SK-N-SH treated with all-trans-retinoic acid at 6 μM for 48 hours (cell line): ENCODE data around the gene ABHD4.

Experiments
- ATAC-seq: fragments of 200-7000 bp; cut with Tn5 transposase; 3 replicates; pipeline ENCODE4 v1.9.1; 2020; ENCODE audit warnings: mild to moderate bottlenecking, moderate library complexity
- BACH2 ChIP-seq: fragments of 250-450 bp; sonication (Bioruptor Pico); IDR thresholded peaks from 2 replicates; pipeline ENCODE4 v1.9.0; 2021; ENCODE audit warnings: mild to moderate bottlenecking, borderline replicate concordance
- ESRRG ChIP-seq: fragments of 250-450 bp; sonication (Bioruptor Pico); IDR thresholded peaks from 2 replicates; pipeline ENCODE4 v1.6.1; 2021; ENCODE audit warnings: mild to moderate bottlenecking
- ISL1 ChIP-seq: fragments of 250-450 bp; sonication (Bioruptor Pico); IDR thresholded peaks from 2 replicates; pipeline ENCODE4 v2.1.2; 2022; ENCODE audit warnings: mild to moderate bottlenecking, moderate library complexity
- OSR1 ChIP-seq: fragments of 250-450 bp; sonication (Bioruptor Pico); IDR thresholded peaks from 2 replicates; pipeline ENCODE4 v1.8.0; 2022; ENCODE audit warnings: moderate library complexity, mild to moderate bottlenecking, inconsistent platforms
- PPARA ChIP-seq: fragments of 250-450 bp; sonication (Bioruptor Pico); IDR thresholded peaks from 2 replicates; pipeline ENCODE4 v1.5.0; 2020; ENCODE audit warnings: mild to moderate bottlenecking, borderline replicate concordance
- RARB ChIP-seq: fragments of 250-450 bp; sonication (Bioruptor Pico); IDR thresholded peaks from 2 replicates; pipeline ENCODE4 v1.8.0; 2021; ENCODE audit warnings: mild to moderate bottlenecking, moderate library complexity
- SNAI2 ChIP-seq: fragments of 250-450 bp; sonication (Bioruptor Pico); IDR thresholded peaks from 2 replicates; pipeline ENCODE4 v1.5.0; 2020; ENCODE audit warnings: mild to moderate bottlenecking, moderate library complexity
- TOX ChIP-seq: fragments of 250-450 bp; sonication (Bioruptor Pico); IDR thresholded peaks from 2 replicates; pipeline ENCODE4 v1.8.0; 2021; ENCODE audit warnings: mild to moderate bottlenecking, moderate library complexity, borderline replicate concordance
- ZC3H10 ChIP-seq: fragments of 250-450 bp; sonication (Bioruptor Pico); IDR thresholded peaks from 2 replicates; pipeline ENCODE4 v1.5.1; 2021; ENCODE audit warnings: mild to moderate bottlenecking, moderate library complexity
- ZFP3 ChIP-seq: fragments of 250-450 bp; sonication (Bioruptor Pico); IDR thresholded peaks from 2 replicates; pipeline ENCODE4 v1.5.0; 2020; ENCODE audit warnings: mild to moderate bottlenecking, moderate library complexity
- ZFP30 ChIP-seq: fragments of 450-650 bp; formaldehyde crosslinking; IDR thresholded peaks from 2 replicates; pipeline ENCODE4 v1.5.0; 2022; ENCODE audit warnings: mild to moderate bottlenecking, moderate library complexity
- ZNF8 ChIP-seq: fragments of 450-650 bp; formaldehyde crosslinking; IDR thresholded peaks from 2 replicates; pipeline ENCODE4 v1.5.0; 2020; ENCODE audit warnings: mild to moderate bottlenecking, moderate library complexity
- TF ChIP-seq, protein P1 (sequence below): fragments of 250-450 bp; sonication (Bioruptor Pico); IDR thresholded peaks from 2 replicates; pipeline ENCODE4 v1.5.1; 2020; ENCODE audit warnings: low read depth, mild to moderate bottlenecking, moderate library complexity
- TF ChIP-seq, protein P2 (sequence below): fragments of 250-450 bp; sonication (Bioruptor Pico); IDR thresholded peaks from 2 replicates; pipeline ENCODE4 v1.8.0; 2020; ENCODE audit warnings: mild to moderate bottlenecking, moderate library complexity, borderline replicate concordance
- TF ChIP-seq, protein P3 (sequence below): fragments of 250-450 bp; sonication (Bioruptor Pico); IDR thresholded peaks from 2 replicates; pipeline ENCODE4 v1.5.1; 2021; ENCODE audit warnings: mild to moderate bottlenecking, moderate library complexity
- TF ChIP-seq, protein P4 (sequence below): fragments of 250-450 bp; sonication (Bioruptor Pico); IDR thresholded peaks from 2 replicates; pipeline ENCODE4 v1.8.0; 2021; ENCODE audit warnings: low read depth, mild to moderate bottlenecking, moderate library complexity, borderline replicate concordance
- TF ChIP-seq, protein P5 (sequence below): fragments of 250-450 bp; sonication (Bioruptor Pico); IDR thresholded peaks from 2 replicates; pipeline ENCODE4 v1.5.0; 2020; ENCODE audit warnings: mild to moderate bottlenecking, moderate library complexity

Gene ABHD4

DNA sequence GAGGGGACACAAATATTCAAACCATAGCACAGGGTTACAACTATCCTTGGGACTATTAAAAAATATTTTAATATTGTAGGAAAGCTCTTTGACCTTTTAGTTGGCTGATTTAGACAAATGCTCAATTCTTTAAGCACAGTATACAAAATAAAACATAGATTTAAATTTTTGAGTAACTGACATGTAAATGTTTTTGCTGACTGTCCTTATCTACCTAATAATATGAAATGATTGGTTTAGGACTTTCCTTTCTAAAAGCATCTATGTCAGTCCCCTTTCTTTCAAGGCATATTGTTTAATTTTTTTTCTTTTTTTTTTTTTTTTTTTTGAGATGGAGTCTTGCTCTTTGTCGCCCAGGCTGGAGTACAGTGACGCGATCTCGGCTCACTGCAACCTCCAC, 62.6 kb downstream of the ABHD4 start:
- TF ChIP-seq PPARA (CRISPR knock-in tag) (no peak), ISL1 (no peak), ZFP3 (CRISPR knock-in tag) (no peak), RARB (CRISPR knock-in tag) (no peak), TOX (CRISPR knock-in tag) (no peak), ZFP30 (no peak), BACH2 (CRISPR knock-in tag) (no peak), SNAI2 (CRISPR knock-in tag) (no peak), ESRRG (CRISPR knock-in tag) (no peak), OSR1 (no peak), ZC3H10 (CRISPR knock-in tag) (no peak), ZNF8 (no peak)
- TF ChIP-seq, protein P1, sequence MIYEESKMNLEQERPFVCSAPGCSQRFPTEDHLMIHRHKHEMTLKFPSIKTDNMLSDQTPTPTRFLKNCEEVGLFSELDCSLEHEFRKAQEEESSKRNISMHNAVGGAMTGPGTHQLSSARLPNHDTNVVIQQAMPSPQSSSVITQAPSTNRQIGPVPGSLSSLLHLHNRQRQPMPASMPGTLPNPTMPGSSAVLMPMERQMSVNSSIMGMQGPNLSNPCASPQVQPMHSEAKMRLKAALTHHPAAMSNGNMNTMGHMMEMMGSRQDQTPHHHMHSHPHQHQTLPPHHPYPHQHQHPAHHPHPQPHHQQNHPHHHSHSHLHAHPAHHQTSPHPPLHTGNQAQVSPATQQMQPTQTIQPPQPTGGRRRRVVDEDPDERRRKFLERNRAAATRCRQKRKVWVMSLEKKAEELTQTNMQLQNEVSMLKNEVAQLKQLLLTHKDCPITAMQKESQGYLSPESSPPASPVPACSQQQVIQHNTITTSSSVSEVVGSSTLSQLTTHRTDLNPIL (CRISPR knock-in tag) = no peak
- TF ChIP-seq, protein P2, sequence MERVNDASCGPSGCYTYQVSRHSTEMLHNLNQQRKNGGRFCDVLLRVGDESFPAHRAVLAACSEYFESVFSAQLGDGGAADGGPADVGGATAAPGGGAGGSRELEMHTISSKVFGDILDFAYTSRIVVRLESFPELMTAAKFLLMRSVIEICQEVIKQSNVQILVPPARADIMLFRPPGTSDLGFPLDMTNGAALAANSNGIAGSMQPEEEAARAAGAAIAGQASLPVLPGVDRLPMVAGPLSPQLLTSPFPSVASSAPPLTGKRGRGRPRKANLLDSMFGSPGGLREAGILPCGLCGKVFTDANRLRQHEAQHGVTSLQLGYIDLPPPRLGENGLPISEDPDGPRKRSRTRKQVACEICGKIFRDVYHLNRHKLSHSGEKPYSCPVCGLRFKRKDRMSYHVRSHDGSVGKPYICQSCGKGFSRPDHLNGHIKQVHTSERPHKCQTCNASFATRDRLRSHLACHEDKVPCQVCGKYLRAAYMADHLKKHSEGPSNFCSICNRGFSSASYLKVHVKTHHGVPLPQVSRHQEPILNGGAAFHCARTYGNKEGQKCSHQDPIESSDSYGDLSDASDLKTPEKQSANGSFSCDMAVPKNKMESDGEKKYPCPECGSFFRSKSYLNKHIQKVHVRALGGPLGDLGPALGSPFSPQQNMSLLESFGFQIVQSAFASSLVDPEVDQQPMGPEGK = no peak
- TF ChIP-seq, protein P3, sequence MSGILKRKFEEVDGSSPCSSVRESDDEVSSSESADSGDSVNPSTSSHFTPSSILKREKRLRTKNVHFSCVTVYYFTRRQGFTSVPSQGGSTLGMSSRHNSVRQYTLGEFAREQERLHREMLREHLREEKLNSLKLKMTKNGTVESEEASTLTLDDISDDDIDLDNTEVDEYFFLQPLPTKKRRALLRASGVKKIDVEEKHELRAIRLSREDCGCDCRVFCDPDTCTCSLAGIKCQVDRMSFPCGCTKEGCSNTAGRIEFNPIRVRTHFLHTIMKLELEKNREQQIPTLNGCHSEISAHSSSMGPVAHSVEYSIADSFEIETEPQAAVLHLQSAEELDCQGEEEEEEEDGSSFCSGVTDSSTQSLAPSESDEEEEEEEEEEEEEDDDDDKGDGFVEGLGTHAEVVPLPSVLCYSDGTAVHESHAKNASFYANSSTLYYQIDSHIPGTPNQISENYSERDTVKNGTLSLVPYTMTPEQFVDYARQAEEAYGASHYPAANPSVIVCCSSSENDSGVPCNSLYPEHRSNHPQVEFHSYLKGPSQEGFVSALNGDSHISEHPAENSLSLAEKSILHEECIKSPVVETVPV = no peak
- TF ChIP-seq, protein P4, sequence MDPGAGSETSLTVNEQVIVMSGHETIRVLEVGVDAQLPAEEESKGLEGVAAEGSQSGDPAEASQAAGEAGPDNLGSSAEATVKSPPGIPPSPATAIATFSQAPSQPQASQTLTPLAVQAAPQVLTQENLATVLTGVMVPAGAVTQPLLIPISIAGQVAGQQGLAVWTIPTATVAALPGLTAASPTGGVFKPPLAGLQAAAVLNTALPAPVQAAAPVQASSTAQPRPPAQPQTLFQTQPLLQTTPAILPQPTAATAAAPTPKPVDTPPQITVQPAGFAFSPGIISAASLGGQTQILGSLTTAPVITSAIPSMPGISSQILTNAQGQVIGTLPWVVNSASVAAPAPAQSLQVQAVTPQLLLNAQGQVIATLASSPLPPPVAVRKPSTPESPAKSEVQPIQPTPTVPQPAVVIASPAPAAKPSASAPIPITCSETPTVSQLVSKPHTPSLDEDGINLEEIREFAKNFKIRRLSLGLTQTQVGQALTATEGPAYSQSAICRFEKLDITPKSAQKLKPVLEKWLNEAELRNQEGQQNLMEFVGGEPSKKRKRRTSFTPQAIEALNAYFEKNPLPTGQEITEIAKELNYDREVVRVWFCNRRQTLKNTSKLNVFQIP = no peak
- TF ChIP-seq, protein P5, sequence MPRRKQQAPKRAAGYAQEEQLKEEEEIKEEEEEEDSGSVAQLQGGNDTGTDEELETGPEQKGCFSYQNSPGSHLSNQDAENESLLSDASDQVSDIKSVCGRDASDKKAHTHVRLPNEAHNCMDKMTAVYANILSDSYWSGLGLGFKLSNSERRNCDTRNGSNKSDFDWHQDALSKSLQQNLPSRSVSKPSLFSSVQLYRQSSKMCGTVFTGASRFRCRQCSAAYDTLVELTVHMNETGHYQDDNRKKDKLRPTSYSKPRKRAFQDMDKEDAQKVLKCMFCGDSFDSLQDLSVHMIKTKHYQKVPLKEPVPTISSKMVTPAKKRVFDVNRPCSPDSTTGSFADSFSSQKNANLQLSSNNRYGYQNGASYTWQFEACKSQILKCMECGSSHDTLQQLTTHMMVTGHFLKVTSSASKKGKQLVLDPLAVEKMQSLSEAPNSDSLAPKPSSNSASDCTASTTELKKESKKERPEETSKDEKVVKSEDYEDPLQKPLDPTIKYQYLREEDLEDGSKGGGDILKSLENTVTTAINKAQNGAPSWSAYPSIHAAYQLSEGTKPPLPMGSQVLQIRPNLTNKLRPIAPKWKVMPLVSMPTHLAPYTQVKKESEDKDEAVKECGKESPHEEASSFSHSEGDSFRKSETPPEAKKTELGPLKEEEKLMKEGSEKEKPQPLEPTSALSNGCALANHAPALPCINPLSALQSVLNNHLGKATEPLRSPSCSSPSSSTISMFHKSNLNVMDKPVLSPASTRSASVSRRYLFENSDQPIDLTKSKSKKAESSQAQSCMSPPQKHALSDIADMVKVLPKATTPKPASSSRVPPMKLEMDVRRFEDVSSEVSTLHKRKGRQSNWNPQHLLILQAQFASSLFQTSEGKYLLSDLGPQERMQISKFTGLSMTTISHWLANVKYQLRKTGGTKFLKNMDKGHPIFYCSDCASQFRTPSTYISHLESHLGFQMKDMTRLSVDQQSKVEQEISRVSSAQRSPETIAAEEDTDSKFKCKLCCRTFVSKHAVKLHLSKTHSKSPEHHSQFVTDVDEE = no peak
- TF ChIP-seq, all 23 proteins: peak for 0
- no peak for ATAC-seq
